Right atrium auricular region (tissue), 2 donors: ENCODE results near the gene CEP104. TPM values are rescaled to one million over a fixed set of nuclear protein-coding genes. Genes with fewer than 3 reads are reported as not detected.

Experiments
- DNase-seq: peaks from one replicate; pipeline ENCODE4 v3.0.0-alpha.2; 2019; ENCODE audit warnings: low spot score
- H3K27ac ChIP-seq, 2 donors: fragments of 200-600 bp; sonication (generic); 1 replicate in 1 of 2; 2 replicates in 1 of 2; pipeline ENCODE4 v1.5.1; 2016 to 2019
- H3K27me3 ChIP-seq, 2 donors: fragments of 200-600 bp; sonication (generic); one replicate each; pipeline versions ENCODE4 v1.5.1 to v1.6.0; 2017 to 2019
- H3K36me3 ChIP-seq: fragments of 200-600 bp; sonication (generic); one replicate; pipeline ENCODE4 v1.5.1; 2016
- H3K4me1 ChIP-seq, 2 donors: fragments of 200-600 bp; sonication (generic); one replicate each; pipeline versions ENCODE4 v1.5.1 to v1.6.0; 2017 to 2019
- H3K4me3 ChIP-seq, 2 donors: fragments of 200-600 bp; sonication (generic); 1 replicate in 1 of 2; 2 replicates in 1 of 2; pipeline ENCODE4 v1.5.1; 2017 to 2019; ENCODE audit warnings: mild to moderate bottlenecking in 1 of 2, moderate library complexity in 1 of 2
- H3K9me3 ChIP-seq, 2 donors: fragments of 200-600 bp; sonication (generic); one replicate each; pipeline ENCODE4 v1.5.1; 2019
- CTCF ChIP-seq, 2 donors: fragments of 200-600 bp; sonication (generic); IDR thresholded peaks; one replicate each; pipeline ENCODE4 v1.5.1; 2019; ENCODE audit warnings: antibody characterized with exemption in 2 of 2
- total RNA-seq, 2 donors: library from RNA; depleted of rRNA; stranded (reverse); fragments of >200 nt; gene quantifications; one replicate each; pipeline ENCODE4 v1.1.0, GENCODE V29; 2016

The CEP104 gene
- total RNA-seq, 2 donors from 2014 or later, result 21.7 to 25.9 TPM

DNA sequence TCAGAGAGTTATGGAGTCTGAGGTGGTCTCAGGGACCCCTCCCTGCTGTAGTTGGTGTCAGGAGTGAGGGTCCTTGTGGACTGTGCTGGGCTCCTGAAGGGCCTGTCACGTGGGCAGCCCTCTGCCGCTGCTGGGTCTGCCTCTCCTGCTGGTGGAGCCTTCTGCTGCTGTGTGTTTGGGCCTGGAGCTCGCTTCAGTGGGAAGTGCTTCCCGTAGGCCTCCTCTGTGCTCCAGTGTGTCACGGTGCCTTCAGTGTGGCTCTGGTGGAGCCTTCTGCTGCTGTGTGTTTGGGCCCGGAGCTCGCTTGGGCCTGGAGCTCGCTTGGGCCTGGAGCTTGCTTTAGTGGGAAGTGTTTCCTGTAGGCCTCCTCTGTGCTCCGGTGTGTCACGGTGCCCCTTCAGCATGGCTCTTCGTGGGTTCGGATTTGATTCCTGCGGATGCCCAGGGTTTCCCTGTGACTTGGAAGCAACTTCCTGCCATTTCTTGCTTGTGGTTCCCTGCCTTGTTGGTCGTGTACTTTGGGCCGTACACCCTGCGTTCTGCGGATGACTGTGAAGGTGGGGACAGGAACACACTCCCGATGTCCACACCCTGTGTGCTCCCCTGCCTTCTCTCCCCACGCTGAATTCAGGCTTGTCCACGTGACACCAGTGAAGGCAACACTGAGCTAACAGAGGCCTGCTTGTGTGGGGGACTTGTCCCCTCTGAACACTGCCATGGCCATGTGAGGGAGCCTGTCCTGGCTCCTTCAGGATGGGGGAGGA, 23.6 kb upstream of the CEP104 start:
- no peak overlapping the region for H3K27ac ChIP-seq
- TF ChIP-seq CTCF (IDR thresholded peaks at IDR 0.05), result no peak
- no peaks in the 10 kb centered on the region for H3K27me3 ChIP-seq
- H3K4me1 ChIP-seq, result no peaks in the 10 kb centered on the region
- no peak overlapping the region for H3K4me3 ChIP-seq
- H3K9me3 ChIP-seq, result peaks cover 5 to 13% of the 10 kb centered on the region in 2 donors
- no peak for DNase-seq
- H3K36me3 ChIP-seq, result peaks cover 43% of the 10 kb centered on the region

DNA sequence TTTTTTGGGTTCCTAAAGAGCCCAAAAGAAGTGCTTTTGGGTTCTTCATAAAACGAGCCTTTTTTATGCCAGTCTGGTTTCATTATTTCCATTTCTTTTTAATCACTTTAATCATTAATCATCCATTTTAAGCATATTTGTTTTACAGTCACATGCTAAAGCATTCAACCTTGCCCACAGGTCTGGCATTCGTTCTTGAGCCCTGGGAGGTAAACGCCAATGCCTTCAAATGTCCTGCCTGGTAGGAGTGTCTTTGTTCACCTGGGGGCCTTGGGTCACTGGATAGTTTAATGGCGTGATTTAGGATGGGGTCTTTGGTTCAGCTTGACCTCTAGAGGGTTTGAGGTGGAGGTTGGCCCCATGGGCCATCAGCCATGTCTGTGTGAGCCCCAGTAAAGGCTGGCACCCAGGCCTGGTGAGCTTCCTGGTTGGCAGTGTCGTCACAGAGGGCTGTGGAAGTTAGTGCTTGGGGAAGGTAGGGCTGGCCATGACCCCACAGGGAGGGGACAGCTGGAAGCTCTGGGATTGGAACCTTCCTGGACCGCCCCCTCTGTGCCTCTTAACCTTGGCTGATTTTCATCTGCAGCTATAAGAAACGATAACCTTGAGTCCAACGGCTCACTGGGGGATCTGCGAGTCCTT, 22.9 kb upstream of the CEP104 start:
- TF ChIP-seq CTCF (IDR thresholded peaks at IDR 0.05), result no peak
- Histone ChIP-seq H3K4me3 (no peak overlapping the region), H3K4me1 (no peaks in the 10 kb centered on the region), H3K27ac (no peak overlapping the region), H3K27me3 (no peaks in the 10 kb centered on the region), H3K36me3 (peaks cover 49% of the 10 kb centered on the region), H3K9me3 (peaks cover 5 to 13% of the 10 kb centered on the region in 2 donors)
- no peak for DNase-seq

DNA sequence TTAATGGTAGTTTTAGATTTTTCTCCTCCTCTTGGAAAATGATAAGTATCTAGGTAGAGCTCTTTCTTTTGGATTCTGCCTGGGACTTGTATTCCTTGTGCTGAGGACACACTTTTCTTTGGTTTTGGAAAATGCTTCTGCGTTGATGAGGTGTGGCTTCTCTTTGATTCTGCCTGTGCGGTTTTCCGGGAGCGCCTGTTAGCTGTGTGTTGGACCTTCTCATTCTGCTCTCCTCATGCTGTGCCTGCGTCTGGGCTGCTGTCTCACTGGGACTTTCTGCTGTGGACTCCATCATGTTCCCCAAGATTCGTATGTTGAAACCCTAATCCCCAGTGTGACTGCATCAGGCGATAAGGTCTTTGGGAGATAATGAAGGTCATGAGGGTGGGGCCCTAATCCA, 22.1 kb upstream of the CEP104 start:
- no peak overlapping the region for H3K27ac ChIP-seq
- no peak for DNase-seq
- peaks cover 5 to 13% of the 10 kb centered on the region in 2 donors for H3K9me3 ChIP-seq
- no peaks in the 10 kb centered on the region for H3K27me3 ChIP-seq
- no peaks in the 10 kb centered on the region for H3K4me1 ChIP-seq
- H3K36me3 ChIP-seq, result peaks cover 53% of the 10 kb centered on the region
- no peak overlapping the region for H3K4me3 ChIP-seq
- no peak for TF ChIP-seq CTCF (IDR thresholded peaks at IDR 0.05)

DNA sequence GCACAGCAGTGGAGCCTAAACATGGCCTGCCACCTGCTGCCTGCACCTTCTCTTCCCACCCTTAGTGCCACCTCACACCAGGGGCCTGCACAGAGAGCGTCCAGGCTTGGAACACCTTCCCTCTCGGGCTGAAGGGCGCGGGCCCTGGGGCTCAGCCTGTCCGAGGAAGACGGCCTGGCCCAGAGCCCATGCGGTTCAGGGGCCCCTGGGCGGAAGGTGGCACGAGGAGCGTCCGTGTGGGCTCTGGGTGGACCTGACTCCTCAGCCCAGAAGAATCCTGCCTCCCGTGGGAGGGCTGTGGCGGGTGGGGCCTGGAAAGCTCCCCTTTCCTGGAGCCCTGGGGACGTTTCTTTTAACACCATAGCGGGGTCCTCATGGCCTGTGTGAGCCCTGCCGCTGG, 19.7 kb upstream of the CEP104 start:
- Histone ChIP-seq H3K36me3 (peaks cover 69% of the 10 kb centered on the region), H3K4me3 (no peak overlapping the region)

GRCh38 chr1:3874736-3875135, 17.7 kb upstream of the CEP104 start:
- Histone ChIP-seq H3K27me3 (no peaks in the 10 kb centered on the region), H3K4me1 (no peaks in the 10 kb centered on the region), H3K27ac (no peak overlapping the region), H3K4me3 (no peak overlapping the region), H3K36me3 (peaks cover 66% of the 10 kb centered on the region), H3K9me3 (peaks cover 5 to 13% of the 10 kb centered on the region in 2 donors)
- no peak for DNase-seq
- TF ChIP-seq CTCF (IDR thresholded peaks at IDR 0.05), result no peak

More for the DNA sequence above, 19.7 kb upstream of the CEP104 start:
- no peaks in the 10 kb centered on the region for H3K4me1 ChIP-seq
- H3K9me3 ChIP-seq, result peaks cover 5 to 13% of the 10 kb centered on the region in 2 donors
- no peaks in the 10 kb centered on the region for H3K27me3 ChIP-seq
- TF ChIP-seq CTCF (IDR thresholded peaks at IDR 0.05), result no peak
- no peak for DNase-seq
- no peak overlapping the region for H3K27ac ChIP-seq
